ENCODE data around the gene CSNK2B. TPM values are rescaled to one million over a fixed set of nuclear protein-coding genes. Genes with fewer than 3 reads are reported as not detected.

The CSNK2B gene
- total and polyA plus RNA-seq, 10 of the 15 experiments (the other 5 are each of a cell fraction or from before 2014, with no cell fraction given), result 56.3 to 405 (median 286) TPM

GRCh38 chr6:31652925-31653724, 12.8 kb upstream of the CSNK2B start (continued):
- TF ChIP-seq MEF2A (IDR thresholded peaks at IDR 0.05; ENCODE audit: insufficient read depth, low read depth, low read length), result 0 out of 2 replicates have a peak, but pooled peaks have one; percentile 25
- TF ChIP-seq ASH2L (IDR thresholded peaks at IDR 0.05; ENCODE audit: borderline replicate concordance, low read depth), result no peak
- peak; percentile 82; the same call in 1 of the 2 replicates for TF ChIP-seq NR2F1 (conservative IDR thresholded peaks at IDR 0.05)
- TF ChIP-seq RFX5 (IDR thresholded peaks at IDR 0.05; ENCODE audit: low read depth, low read length), result no peak
- TF ChIP-seq ATF2 (IDR thresholded peaks at IDR 0.05; ENCODE audit: low read length), result peak; percentile 59
- peak; percentile 95 for TF ChIP-seq ATF7 (IDR thresholded peaks at IDR 0.05; ENCODE audit: low read depth)
- peak; percentile 62; the same call in 1 of the 2 replicates for TF ChIP-seq NKRF (conservative IDR thresholded peaks at IDR 0.05)
- peak; percentile 21; the same call in 1 of the 2 replicates for TF ChIP-seq CBX5 (IDR thresholded peaks at IDR 0.05; ENCODE audit: low read depth)
- TF ChIP-seq ESRRA (IDR thresholded peaks at IDR 0.05; ENCODE audit: low read length), result no peak
- TF ChIP-seq POLR2AphosphoS2 (IDR thresholded peaks at IDR 0.05; ENCODE audit: low read depth, low read length), result peak; percentile 61; the same call in 1 of the 2 replicates
- TF ChIP-seq PML (IDR thresholded peaks at IDR 0.05; ENCODE audit: low read length), result peak; percentile 95; the same call in 1 of the 2 replicates
- 0 out of 2 replicates have a peak, but pooled peaks have one; percentile 12 for TF ChIP-seq CBFB (IDR thresholded peaks at IDR 0.05; ENCODE audit: low read depth)
- peak; percentile 68 for TF ChIP-seq E2F8 (IDR thresholded peaks at IDR 0.05; ENCODE audit: low read depth, partially characterized antibody)
- TF ChIP-seq HDAC6 (IDR thresholded peaks at IDR 0.05; ENCODE audit: unreplicated experiment), result no peak
- peak; percentile 49; the same call in 1 of the 2 replicates for TF ChIP-seq ZBED1 (IDR thresholded peaks at IDR 0.05; ENCODE audit: borderline replicate concordance)
- peak; percentile 83 for TF ChIP-seq RUNX3 (IDR thresholded peaks at IDR 0.05; ENCODE audit: low read length)
- TF ChIP-seq MXI1 (IDR thresholded peaks at IDR 0.05; ENCODE audit: low read depth, low read length), result peak; percentile 81
- 0 out of 2 replicates have a peak, but pooled peaks have one; percentile 4 for TF ChIP-seq NFYB (IDR thresholded peaks at IDR 0.05; ENCODE audit: insufficient read depth, low read depth, low read length)
- TF ChIP-seq CTCF (IDR thresholded peaks at IDR 0.05 in 2 of 3, conservative IDR thresholded peaks at IDR 0.05 in 1 of 3; ENCODE audit: control insufficient read depth in 2 of 3, extremely low read depth in 1 of 3, insufficient read depth in 1 of 3, low read depth in 3 of 3, low read length in 3 of 3), result peak in 1 of 3 experiments; percentile 29; a peak in 2 of 6 replicates
- peak in 1 of 2 experiments; percentile 97; a peak in 2 of 3 replicates for TF ChIP-seq EGR1 (IDR thresholded peaks at IDR 0.05; ENCODE audit: borderline replicate concordance in 1 of 2, low read depth in 2 of 2, low read length in 2 of 2)
- TF ChIP-seq SMC3 (IDR thresholded peaks at IDR 0.05; ENCODE audit: borderline replicate concordance, low read length), result peak; percentile 8; the same call in 1 of the 2 replicates
